Mesendoderm (in vitro differentiated cells): ENCODE results near the gene ZBTB48.

Source experiments
- DNase-seq: peaks from one replicate; pipeline ENCODE4 v3.0.0; 2013
- H2AK5ac ChIP-seq: 2 replicates; pipeline ENCODE4 v1.6.1; 2013; ENCODE audit warnings: low read length, inconsistent platforms
- H2BK120ac ChIP-seq: 2 replicates; pipeline ENCODE4 v1.6.1; 2013; ENCODE audit warnings: low read depth, mild to moderate bottlenecking, low read length, moderate library complexity, mixed read lengths
- H2BK15ac ChIP-seq: replicated peaks from 2 replicates; pipeline ENCODE4 v1.6.1; 2013; ENCODE audit warnings: low read depth, mild to moderate bottlenecking, moderate library complexity
- H2BK5ac ChIP-seq: 2 replicates; pipeline ENCODE4 v1.6.1; 2013; ENCODE audit warnings: low read length, inconsistent platforms
- H3K18ac ChIP-seq: 2 replicates; pipeline ENCODE4 v1.6.1; 2013; ENCODE audit warnings: mild to moderate bottlenecking, low read length, mixed read lengths
- H3K23ac ChIP-seq: one replicate; pipeline ENCODE4 v1.6.1; 2013; ENCODE audit warnings: low read length
- H3K27ac ChIP-seq: 2 replicates; pipeline ENCODE4 v1.5.1; 2013; ENCODE audit warnings: low read depth, mild to moderate bottlenecking, inconsistent platforms, low read length, moderate library complexity
- H3K27me3 ChIP-seq: 2 replicates; pipeline ENCODE4 v1.6.1; 2013; ENCODE audit warnings: low read length, control low read depth, mild to moderate bottlenecking, inconsistent platforms; ENCODE audit not compliant: insufficient read depth, poor library complexity
- H3K36me3 ChIP-seq: 2 replicates; pipeline ENCODE4 v1.6.1; 2013; ENCODE audit warnings: low read length, inconsistent platforms; ENCODE audit not compliant: control insufficient read depth, insufficient read depth
- H3K4ac ChIP-seq: one replicate; pipeline ENCODE4 v1.6.1; 2013; ENCODE audit warnings: low read depth, mild to moderate bottlenecking, low read length, moderate library complexity
- H3K4me1 ChIP-seq: 2 replicates; pipeline ENCODE4 v1.6.1; 2013; ENCODE audit warnings: low read depth, low read length, inconsistent platforms; ENCODE audit not compliant: control insufficient read depth
- H3K4me2 ChIP-seq: 2 replicates; pipeline ENCODE4 v1.6.1; 2013; ENCODE audit warnings: low read length
- H3K4me3 ChIP-seq: 2 replicates; pipeline ENCODE4 v1.5.1; 2013; ENCODE audit warnings: mild to moderate bottlenecking, low read length
- H3K56ac ChIP-seq: one replicate; pipeline ENCODE4 v1.6.1; 2013; ENCODE audit warnings: low read length
- H3K79me1 ChIP-seq: 2 replicates; pipeline ENCODE4 v1.6.1; 2013; ENCODE audit warnings: low read length, inconsistent platforms
- H3K79me2 ChIP-seq: 2 replicates; pipeline ENCODE4 v1.6.1; 2013; ENCODE audit warnings: mild to moderate bottlenecking, low read length; ENCODE audit not compliant: control insufficient read depth, insufficient read depth
- H3K9ac ChIP-seq: 2 replicates; pipeline ENCODE4 v1.6.1; 2013; ENCODE audit warnings: low read length, inconsistent platforms
- H4K5ac ChIP-seq: one replicate; pipeline ENCODE4 v1.6.1; 2013; ENCODE audit warnings: low read length
- H4K8ac ChIP-seq: one replicate; pipeline ENCODE4 v1.6.1; 2013; ENCODE audit warnings: low read depth, mild to moderate bottlenecking, control low read depth, low read length, moderate library complexity
- WGBS: extraction: QIAGEN DNeasy Blood & Tissue Kit; methylation state at CpG from one replicate; pipeline ENCODE4 v1.1.7; 2013; ENCODE audit warnings: low lambda C conversion rate, missing lambda C conversion rate; ENCODE audit not compliant: insufficient coverage; ENCODE audit errors: extremely low coverage; 5-methylcytosine and 5-hydroxymethylcytosine counted together

ZBTB48 gene

DNA sequence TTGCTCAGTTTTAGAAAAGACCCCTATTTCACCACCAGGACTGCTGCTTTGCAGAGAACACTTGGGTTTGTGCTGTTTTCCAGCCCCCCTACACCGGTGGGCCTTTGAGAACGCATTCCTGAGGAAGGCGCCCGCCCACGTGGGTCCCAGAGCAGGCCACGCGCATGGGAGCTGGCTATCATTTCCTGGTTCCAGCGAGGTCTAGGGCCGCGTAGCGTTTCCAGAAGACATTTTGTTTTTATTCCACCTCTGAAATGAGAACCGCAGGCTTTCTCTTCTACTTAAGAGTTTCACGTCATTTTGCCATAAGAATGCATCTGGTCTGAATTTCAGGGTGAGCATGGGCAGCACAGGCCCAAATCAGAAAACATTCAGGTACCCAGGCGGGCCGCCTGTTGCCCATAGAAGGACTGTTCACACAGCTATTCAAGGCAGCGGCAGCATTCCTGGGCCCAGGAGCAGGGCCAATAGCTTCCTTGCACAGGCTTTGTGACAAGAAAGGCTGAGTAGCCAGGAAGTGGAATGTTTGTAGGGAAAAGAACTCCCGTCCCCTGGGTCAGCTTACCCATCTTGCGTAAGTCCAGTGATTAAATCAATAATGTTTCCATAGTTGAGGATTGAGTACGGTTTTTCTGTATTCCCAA, 24.2 kb downstream of the ZBTB48 start:
- peak overlapping the region; percentile 82 for H3K4ac ChIP-seq
- no peaks in the 10 kb centered on the region for H3K27me3 ChIP-seq
- peak overlapping the region; percentile 95 for H3K27ac ChIP-seq
- peak overlapping the region; percentile 52 for H2BK5ac ChIP-seq
- peak overlapping the region; percentile 66 for H4K5ac ChIP-seq
- peak overlapping the region; percentile 3 for H2BK120ac ChIP-seq
- H3K23ac ChIP-seq: no peak overlapping the region
- peak; percentile 96 for DNase-seq
- no peak overlapping the region for H4K8ac ChIP-seq
- no peak overlapping the region for H3K4me3 ChIP-seq
- peak overlapping the region; percentile 51 for H3K18ac ChIP-seq
- no peak overlapping the region for H2AK5ac ChIP-seq
- H3K79me1 ChIP-seq: peaks cover 17% of the 10 kb centered on the region
- no CpG with 5 or more reads among the region's 19 CpGs for WGBS
- H3K36me3 ChIP-seq: peaks cover under 1% of the 10 kb centered on the region
- H3K4me1 ChIP-seq: peaks cover 8% of the 10 kb centered on the region
- H3K79me2 ChIP-seq: peaks cover 30% of the 10 kb centered on the region
- peak overlapping the region; percentile 66 for H3K4me2 ChIP-seq
- H3K56ac ChIP-seq: peak overlapping the region; percentile 91
- no peak overlapping the region for H2BK15ac ChIP-seq
- H3K9ac ChIP-seq: peak overlapping the region; percentile 72

DNA sequence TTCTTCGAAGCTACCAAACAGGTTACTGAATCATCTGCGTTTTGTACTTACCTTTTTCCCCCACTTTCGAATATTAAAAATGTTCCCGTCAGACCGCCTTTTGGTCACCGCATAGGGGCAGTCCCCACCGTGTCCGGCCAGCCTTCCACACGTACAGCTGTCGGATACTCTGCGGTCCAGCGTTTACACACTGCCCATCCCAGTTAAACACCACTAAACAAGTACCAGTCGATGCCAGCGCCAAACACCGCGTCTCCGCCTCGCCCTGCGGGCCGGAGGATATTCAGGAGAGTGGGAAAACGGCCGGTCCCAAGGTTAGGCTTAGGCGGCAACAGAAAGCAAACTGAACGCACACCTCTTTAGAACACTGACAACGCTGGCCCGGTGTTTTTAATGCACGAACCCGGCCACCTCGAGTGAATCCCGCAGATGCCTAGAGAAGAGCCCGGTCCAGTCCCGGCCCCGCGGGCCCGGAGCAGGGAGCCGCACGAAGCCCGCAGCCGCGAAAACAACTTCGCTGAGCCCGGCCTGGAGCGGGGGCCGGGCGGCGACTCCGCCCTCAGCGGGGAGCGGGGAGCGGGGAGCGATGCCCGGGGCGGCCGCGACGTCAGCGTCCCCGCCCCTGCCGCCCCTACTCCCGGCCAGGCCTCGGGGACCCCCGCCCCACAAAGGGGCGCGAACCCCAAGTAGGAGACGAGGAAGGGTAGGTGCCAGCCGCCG, 33.0 kb downstream of the ZBTB48 start:
- Histone ChIP-seq H4K5ac (no peak overlapping the region), H3K9ac (peak overlapping the region; percentile 83), H3K4ac (peak overlapping the region; percentile 94), H4K8ac (no peak overlapping the region), H2AK5ac (no peak overlapping the region), H3K4me2 (peak overlapping the region; percentile 93), H3K18ac (peak overlapping the region; percentile 100), H3K4me3 (peak overlapping the region; percentile 55), H3K36me3 (peaks cover 2% of the 10 kb centered on the region), H3K23ac (no peak overlapping the region), H3K27ac (peak overlapping the region; percentile 64), H3K27me3 (no peaks in the 10 kb centered on the region), H2BK5ac (no peak overlapping the region), H2BK120ac (peak overlapping the region; percentile 75), H3K79me1 (peaks cover 5% of the 10 kb centered on the region), H3K4me1 (no peaks in the 10 kb centered on the region), H3K79me2 (peaks cover 26% of the 10 kb centered on the region), H2BK15ac (no peak overlapping the region), H3K56ac (peak overlapping the region; percentile 88)
- WGBS: no CpG with 5 or more reads among the region's 67 CpGs
- peak; percentile 58 for DNase-seq

DNA sequence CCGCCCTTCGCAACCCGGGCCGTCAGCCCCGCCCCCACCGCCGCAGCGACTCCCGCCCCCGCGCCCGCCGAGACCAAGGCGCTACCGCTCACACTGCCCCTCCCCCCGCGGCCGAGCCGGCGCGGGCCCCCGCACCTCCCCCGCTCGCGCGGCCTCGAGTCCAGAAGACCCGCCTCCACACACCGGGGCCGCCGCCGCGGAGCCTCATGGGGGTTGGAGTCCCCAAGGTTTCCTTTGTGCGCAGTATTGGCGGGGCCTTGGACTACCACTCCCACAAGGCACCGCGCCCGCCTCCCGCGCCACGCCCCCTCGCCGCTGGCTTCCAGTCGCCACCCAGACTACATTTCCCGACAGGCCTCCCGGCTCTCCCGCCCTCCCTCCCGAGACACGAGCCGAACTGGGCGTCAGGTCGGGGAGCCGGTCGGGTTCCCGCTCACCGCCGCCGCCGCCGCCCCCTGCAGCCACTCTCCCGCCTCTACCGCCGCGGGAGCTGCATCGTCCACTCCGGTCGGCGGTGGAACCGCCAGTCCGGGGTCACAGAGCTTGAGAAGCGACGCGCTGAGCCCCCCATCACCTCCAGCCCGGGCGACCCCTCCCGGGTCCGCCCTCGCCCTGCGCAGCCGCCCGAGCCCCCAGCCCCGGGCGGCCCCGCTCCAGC, 33.7 kb downstream of the ZBTB48 start, which contains the start of gene PHF13:
TSS of gene PHF13 (plus strand) at position 371 of the 658 bp plus-strand sequence. CDS start 336 bp downstream, outside the sequence.
- peak within 1 kb of the TSS; percentile 94 for H3K27ac ChIP-seq
- no CpG with 5 or more reads among the region's 84 CpGs for WGBS
- peak within 1 kb of the TSS; percentile 94 for H3K4ac ChIP-seq

DNA sequence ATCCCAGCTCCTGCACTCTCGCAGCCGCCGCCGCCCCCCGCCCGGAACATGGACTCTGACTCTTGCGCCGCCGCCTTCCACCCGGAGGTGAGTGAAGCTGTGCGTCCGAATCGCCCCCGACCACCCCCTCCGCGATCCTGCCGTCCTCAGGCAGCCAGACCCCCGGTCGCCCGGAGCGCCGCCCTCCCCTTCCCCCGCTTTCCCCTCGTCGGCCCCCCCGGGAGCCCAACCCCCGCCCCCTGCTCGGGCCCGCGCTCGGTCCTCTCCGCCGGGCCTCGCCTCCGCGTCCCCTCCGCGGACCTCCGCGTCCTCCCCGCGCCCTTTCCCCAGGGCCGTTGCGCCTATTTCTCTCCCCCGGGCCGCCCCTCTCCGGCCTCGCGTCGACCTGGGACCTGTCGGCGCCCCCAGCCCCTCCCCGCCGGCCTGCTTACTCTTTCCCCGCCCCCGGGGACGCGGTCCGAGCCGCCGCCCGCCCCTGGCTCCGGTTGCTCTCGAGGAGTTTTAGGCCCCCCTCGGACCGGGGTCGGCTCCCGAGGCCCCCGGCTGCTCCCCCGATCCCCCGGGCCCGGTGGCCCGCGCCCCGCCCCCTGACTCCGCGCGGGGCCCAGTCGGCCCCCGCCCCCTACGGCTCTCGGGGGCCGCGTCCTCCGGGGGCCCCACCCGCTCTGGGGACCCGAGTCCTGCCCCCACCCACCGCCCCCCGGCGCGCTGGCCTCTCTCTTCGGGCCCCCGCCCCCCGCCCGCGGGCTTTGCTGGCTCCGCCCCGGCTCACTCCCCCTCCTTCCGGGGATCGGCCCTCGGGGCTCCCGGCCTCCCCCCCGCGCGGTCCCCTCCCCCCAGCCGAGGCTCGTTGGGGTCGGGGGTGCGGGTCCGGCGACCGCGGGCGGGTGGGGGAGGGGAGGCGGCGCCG, 34.5 kb downstream of the ZBTB48 start:
- Histone ChIP-seq H3K27me3 (no peaks in the 10 kb centered on the region), H2AK5ac (no peak overlapping the region), H2BK15ac (peak overlapping the region; percentile 59), H4K5ac (no peak overlapping the region), H3K4me1 (no peaks in the 10 kb centered on the region), H3K9ac (peak overlapping the region; percentile 91), H3K79me1 (peaks cover 7% of the 10 kb centered on the region), H3K18ac (peak overlapping the region; percentile 98), H3K56ac (peak overlapping the region; percentile 96), H2BK5ac (no peak overlapping the region), H3K4ac (peak overlapping the region; percentile 91), H3K27ac (peak overlapping the region; percentile 94), H2BK120ac (peak overlapping the region; percentile 34), H4K8ac (peak overlapping the region; percentile 82), H3K36me3 (peaks cover 3% of the 10 kb centered on the region), H3K79me2 (peaks cover 31% of the 10 kb centered on the region), H3K4me3 (peak overlapping the region; percentile 85), H3K4me2 (no peak overlapping the region), H3K23ac (no peak overlapping the region)
- WGBS: no CpG with 5 or more reads among the region's 117 CpGs
- peak; percentile 46 for DNase-seq

More for the DNA sequence above, 33.7 kb downstream of the ZBTB48 start, which contains the start of gene PHF13:
- no peaks in the 10 kb centered on the region for H3K4me1 ChIP-seq
- H4K5ac ChIP-seq: no peak within 1 kb of the TSS
- H2AK5ac ChIP-seq: no peak within 1 kb of the TSS
- peak within 1 kb of the TSS; percentile 100 for H3K18ac ChIP-seq
- peaks cover 3% of the 10 kb centered on the region for H3K36me3 ChIP-seq
- no peak within 1 kb of the TSS for H3K23ac ChIP-seq
- H3K4me3 ChIP-seq: peak within 1 kb of the TSS; percentile 85
- H3K4me2 ChIP-seq: peak within 1 kb of the TSS; percentile 93
- peak within 1 kb of the TSS; percentile 91 for H3K9ac ChIP-seq
- H3K79me2 ChIP-seq: peaks cover 31% of the 10 kb centered on the region
- peak within 1 kb of the TSS; percentile 82 for H4K8ac ChIP-seq
- peaks cover 6% of the 10 kb centered on the region for H3K79me1 ChIP-seq
- H3K56ac ChIP-seq: peak within 1 kb of the TSS; percentile 96
- H2BK5ac ChIP-seq: no peak within 1 kb of the TSS
- H3K27me3 ChIP-seq: no peaks in the 10 kb centered on the region
- H2BK15ac ChIP-seq: peak within 1 kb of the TSS; percentile 59
- peak; percentile 99 for DNase-seq
- H2BK120ac ChIP-seq: peak within 1 kb of the TSS; percentile 75
